ENCODE data around the gene WDFY2.

- TF ChIP-seq CTCF (IDR thresholded peaks at IDR 0.05; ENCODE audit: insufficient read depth, low read length, poor library complexity, severe bottlenecking) = no peak
- no peak for TF ChIP-seq EZH2phosphoT487 (conservative IDR thresholded peaks at IDR 0.05; ENCODE audit: low read length)
These were observed 139.3 kb downstream of the WDFY2 start for GRCh38 chr13:51723529-51723928.
